Adrenal gland (tissue), 12 donors: Measurements from ENCODE around the gene NAP1L4. TPM values are rescaled to one million over a fixed set of nuclear protein-coding genes. Genes with fewer than 3 reads are reported as not detected.

Source experiments
- DNase-seq, 7 donors: peaks; one replicate each; pipeline ENCODE4 v3.0.0-alpha.2; 2019 to 2020
- H3K27ac ChIP-seq, 5 donors: fragments of 200-600 bp; sonication (generic) in 4 of 5; 1 replicate in 3 of 5; 2 replicates in 2 of 5; pipeline versions ENCODE4 v1.5.1 to v1.8.0; 2016 to 2020; ENCODE audit warnings: mild to moderate bottlenecking in 1 of 5
- H3K27me3 ChIP-seq: fragments of 200-600 bp; 2 replicates; pipeline ENCODE4 v1.8.0; 2021
- H3K36me3 ChIP-seq, 2 donors: fragments of 200-600 bp; replicated peaks in 1 of 2; 1 replicate in 1 of 2; 2 replicates in 1 of 2; pipeline versions ENCODE4 v1.5.1 to v1.8.0; 2018 to 2022
- H3K4me1 ChIP-seq, 2 donors: fragments of 200-600 bp; replicated peaks in 1 of 2; 1 replicate in 1 of 2; 2 replicates in 1 of 2; pipeline versions ENCODE4 v1.5.1 to v1.8.0; 2018 to 2021
- H3K4me3 ChIP-seq, 4 donors: fragments of 200-600 bp; sonication (generic) in 3 of 4; one replicate each; pipeline ENCODE4 v1.5.1; 2016 to 2018
- H3K9me3 ChIP-seq, 3 donors: fragments of 200-600 bp; sonication (generic) in 1 of 3; replicated peaks in 1 of 3; 1 replicate in 2 of 3; 2 replicates in 1 of 3; pipeline versions ENCODE4 v1.5.1 to v1.8.0; 2016 to 2021
- CTCF ChIP-seq, 6 experiments: fragments of 450-650 bp in 4 of 6; fragments of 200-600 bp in 2 of 6; sonication (generic) in 1 of 6; IDR thresholded peaks; 1 replicate in 5 of 6; 2 replicates in 1 of 6; pipeline versions ENCODE4 v1.5.1 to v1.8.0; 2016 to 2021; ENCODE audit warnings: antibody characterized with exemption in 6 of 6, mild to moderate bottlenecking in 2 of 6, moderate library complexity in 1 of 6
- POLR2A ChIP-seq, 2 donors: fragments of 450-650 bp; IDR thresholded peaks; one replicate each; pipeline ENCODE4 v1.6.1; 2017; ENCODE audit warnings: antibody characterized with exemption in 2 of 2, mild to moderate bottlenecking in 2 of 2, moderate library complexity in 1 of 2
- WGBS, 4 donors: extraction: QIAGEN DNeasy Blood & Tissue Kit in 2 of 4; methylation state at CpG; one replicate each; pipeline versions ENCODE4 v1.1.5 to v1.1.7; 2013 to 2017; 5-methylcytosine and 5-hydroxymethylcytosine counted together
- intact Hi-C, 2 donors: fragments of 100-400 bp; cut with DNase I; formaldehyde crosslinking; loops; one replicate each; pipeline versions ENCODE4 v1.14.1 to v1.15.0; 2022 to 2023
- polyA plus RNA-seq, 3 donors: library from polyadenylated mRNA; stranded (reverse); fragments of 200-250 nt in 2 of 3; fragments of 350-450 nt in 1 of 3; fragmentation: Illumina TruSeq in 1 of 3; extraction: RNeasy Lipid Tissue Mini Kit (QIAGEN cat#74804) in 1 of 3; gene quantifications; one replicate each; pipeline ENCODE4 v1.2.3, GENCODE V29; 2013 to 2014
- total RNA-seq, 9 donors: library from RNA; depleted of rRNA in 4 of 9; stranded (reverse); fragments of >200 nt in 4 of 9; fragments of 120-200 nt in 1 of 9; fragmentation: NEBNext Ultra II Directional in 1 of 9; extraction: Animal tissue kit (Norgen Biotek cat#: 25700) in 1 of 9; gene quantifications; one replicate each; pipeline versions ENCODE4 v1.1.0 to v1.2.4, GENCODE V29; 2013 to 2023
- donor health status: healthy with polysubstance abuse.
- donor health status: Bipolar disorder and iron deficiency.
- donor health status: DM: yes; HTN: yes; CAD: no.
- donor health status: DM: no; HTN: no; CAD: no.
- donor health status: DM: no; HTN: no; CAD: no.
- donor health status: DM: yes; HTN: yes; CAD: no.

Gene NAP1L4
- total and polyA plus RNA-seq, 12 donors: 39.7 to 128 (median 79.9) TPM

GRCh38 chr11:3002871-3003270 lies 10.7 kb upstream of the NAP1L4 start:
- DNase-seq: peak in 1 of 7 donors; percentile 8
- WGBS, 4 donors: 79 to 99% (median 93%) methylated on average over 5 to 8 of the region's 8 CpGs
- Histone ChIP-seq H3K36me3 (peaks cover 0 to 54% of the 10 kb centered on the region in 2 donors), H3K4me1 (no peaks in the 10 kb centered on the region), H3K9me3 (no peaks in the 10 kb centered on the region), H3K27ac (no peak overlapping the region), H3K4me3 (no peak overlapping the region), H3K27me3 (no peaks in the 10 kb centered on the region)
- no peak for TF ChIP-seq POLR2A (IDR thresholded peaks at IDR 0.05)
- no peak for TF ChIP-seq CTCF (IDR thresholded peaks at IDR 0.05)
- intact Hi-C loops: no loop called here

- intact Hi-C loops: no loop called here
- TF ChIP-seq CTCF (IDR thresholded peaks at IDR 0.05): no peak
- TF ChIP-seq POLR2A (IDR thresholded peaks at IDR 0.05): no peak
- no peak overlapping the region for H3K4me3 ChIP-seq
- no peaks in the 10 kb centered on the region for H3K9me3 ChIP-seq
- no peaks in the 10 kb centered on the region for H3K4me1 ChIP-seq
- H3K36me3 ChIP-seq: peaks cover 0 to 54% of the 10 kb centered on the region in 2 donors
- peak in 1 of 7 donors; percentile 9 for DNase-seq
- WGBS, 4 donors: 87 to 94% (median 90%) methylated on average over 8 of the region's 8 CpGs
- no peaks in the 10 kb centered on the region for H3K27me3 ChIP-seq
- no peak overlapping the region for H3K27ac ChIP-seq
These were observed 10.3 kb upstream of the NAP1L4 start for GRCh38 chr11:3002351-3002861.

GRCh38 chr11:3001496-3001895 lies 9.4 kb upstream of the NAP1L4 start:
- Histone ChIP-seq H3K4me3 (no peak overlapping the region), H3K27ac (no peak overlapping the region), H3K4me1 (no peaks in the 10 kb centered on the region), H3K36me3 (peaks cover 0 to 51% of the 10 kb centered on the region in 2 donors), H3K27me3 (no peaks in the 10 kb centered on the region), H3K9me3 (no peaks in the 10 kb centered on the region)
- 93 to 97% (median 97%) methylated on average over 6 of the region's 6 CpGs for WGBS, 4 donors
- TF ChIP-seq POLR2A (IDR thresholded peaks at IDR 0.05) (no peak), CTCF (IDR thresholded peaks at IDR 0.05) (no peak)
- peak in 1 of 7 donors; percentile 6 for DNase-seq
- intact Hi-C loops: no loop called here

- no peaks in the 10 kb centered on the region for H3K4me1 ChIP-seq
- H3K27ac ChIP-seq: no peak overlapping the region
These were observed 8.2 kb upstream of the NAP1L4 start for GRCh38 chr11:3000032-3000961.

More at GRCh38 chr11:3000032-3000961, 8.2 kb upstream of the NAP1L4 start:
- H3K27me3 ChIP-seq: no peaks in the 10 kb centered on the region
- TF ChIP-seq POLR2A (IDR thresholded peaks at IDR 0.05): no peak
- peak in 5 of 7 donors; percentile 34 to 72 (median 42) for DNase-seq
- intact Hi-C loops: no loop called here
- 72 to 84% (median 82%) methylated on average over 5 to 17 of the region's 17 CpGs for WGBS, 4 donors
- no peak overlapping the region for H3K4me3 ChIP-seq
- peaks cover 0 to 42% of the 10 kb centered on the region in 2 donors for H3K36me3 ChIP-seq
- no peaks in the 10 kb centered on the region for H3K9me3 ChIP-seq
